GM12892 (cell line): ENCODE results near the gene NATD1.

Experiments used
- POLR2AphosphoS5 ChIP-seq: IDR thresholded peaks from 2 replicates; pipeline ENCODE4 v1.6.1; 2011; ENCODE audit warnings: low read depth, low read length, control low read depth
- TAF1 ChIP-seq: IDR thresholded peaks from 2 replicates; pipeline ENCODE4 v1.6.1; 2011; ENCODE audit warnings: low read depth, mild to moderate bottlenecking, control low read depth, low read length, borderline replicate concordance

GRCh38 chr17:21289175-21289901 is 36.1 kb upstream of the NATD1 start:
- TF ChIP-seq POLR2AphosphoS5 (no peak), TAF1 (no peak)
